Upper lobe of right lung (tissue), 1 donor: Measurements from ENCODE around the gene DIS3L2. TPM values are rescaled to one million over a fixed set of nuclear protein-coding genes. Genes with fewer than 3 reads are reported as not detected.

Experiments used
- ATAC-seq: fragments of 200-7000 bp; cut with Tn5 transposase; one replicate; pipeline ENCODE4 v1.9.1; 2020; ENCODE audit warnings: mild to moderate bottlenecking, moderate library complexity
- DNase-seq: peaks from one replicate; pipeline ENCODE4 v3.0.0-alpha.2; 2020
- H3K27ac ChIP-seq: fragments of 200-600 bp; one replicate; pipeline ENCODE4 v1.8.0; 2022
- H3K27me3 ChIP-seq: fragments of 200-600 bp; one replicate; pipeline ENCODE4 v1.8.0; 2022; ENCODE audit warnings: mild to moderate bottlenecking
- H3K36me3 ChIP-seq: fragments of 200-600 bp; one replicate; pipeline ENCODE4 v1.8.0; 2022
- H3K4me1 ChIP-seq: fragments of 200-600 bp; one replicate; pipeline ENCODE4 v1.8.0; 2022
- H3K4me3 ChIP-seq: fragments of 200-600 bp; one replicate; pipeline ENCODE4 v1.8.0; 2022; ENCODE audit warnings: mild to moderate bottlenecking
- H3K9me3 ChIP-seq: fragments of 200-600 bp; one replicate; pipeline ENCODE4 v1.8.0; 2022
- intact Hi-C: fragments of 100-400 bp; cut with DNase I; formaldehyde crosslinking; loops from one replicate; pipeline ENCODE4 v1.11.0; 2022
- total RNA-seq: library from RNA; stranded (reverse); fragmentation: NEBNext Ultra II Directional; extraction: Animal tissue kit (Norgen Biotek cat#: 25700); gene quantifications from one replicate; pipeline ENCODE4 v1.2.1, GENCODE V29; 2021
- TF ChIP-seq, protein P1 (sequence below): fragments of 200-600 bp; IDR thresholded peaks from one replicate; pipeline ENCODE4 v1.8.0; 2022; ENCODE audit warnings: antibody characterized with exemption
- donor health status: DM: no; HTN: yes; CAD: no; lungs with severe emphysema.

The DIS3L2 gene
- total RNA-seq, 1 donor from 2014 or later = 35.8 TPM

DNA sequence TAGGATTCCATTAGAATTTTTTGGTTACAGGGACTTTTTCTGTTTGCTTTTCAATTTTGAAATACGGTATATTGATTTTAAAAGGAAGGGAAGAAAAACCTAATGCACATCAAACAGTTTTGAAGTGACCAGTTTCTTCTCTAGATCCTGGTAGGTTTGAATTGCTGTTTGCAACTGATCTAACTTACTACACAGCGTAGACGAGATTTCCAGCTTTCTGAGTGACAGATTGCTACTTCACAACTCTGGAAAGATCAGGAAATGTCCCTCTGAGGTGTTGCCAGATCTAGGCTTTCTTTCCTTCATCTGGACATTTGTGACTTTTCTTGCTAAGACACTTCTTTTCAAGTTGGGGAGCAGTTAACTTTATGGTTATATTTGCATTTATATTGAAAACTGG lies 112.2 kb downstream of the DIS3L2 start:
- ATAC-seq (no peak), DNase-seq (no peak)
- H3K4me1 ChIP-seq = no peaks in the 10 kb centered on the region
- H3K27ac ChIP-seq = no peak overlapping the region
- no peaks in the 10 kb centered on the region for H3K9me3 ChIP-seq
- TF ChIP-seq, protein P1, sequence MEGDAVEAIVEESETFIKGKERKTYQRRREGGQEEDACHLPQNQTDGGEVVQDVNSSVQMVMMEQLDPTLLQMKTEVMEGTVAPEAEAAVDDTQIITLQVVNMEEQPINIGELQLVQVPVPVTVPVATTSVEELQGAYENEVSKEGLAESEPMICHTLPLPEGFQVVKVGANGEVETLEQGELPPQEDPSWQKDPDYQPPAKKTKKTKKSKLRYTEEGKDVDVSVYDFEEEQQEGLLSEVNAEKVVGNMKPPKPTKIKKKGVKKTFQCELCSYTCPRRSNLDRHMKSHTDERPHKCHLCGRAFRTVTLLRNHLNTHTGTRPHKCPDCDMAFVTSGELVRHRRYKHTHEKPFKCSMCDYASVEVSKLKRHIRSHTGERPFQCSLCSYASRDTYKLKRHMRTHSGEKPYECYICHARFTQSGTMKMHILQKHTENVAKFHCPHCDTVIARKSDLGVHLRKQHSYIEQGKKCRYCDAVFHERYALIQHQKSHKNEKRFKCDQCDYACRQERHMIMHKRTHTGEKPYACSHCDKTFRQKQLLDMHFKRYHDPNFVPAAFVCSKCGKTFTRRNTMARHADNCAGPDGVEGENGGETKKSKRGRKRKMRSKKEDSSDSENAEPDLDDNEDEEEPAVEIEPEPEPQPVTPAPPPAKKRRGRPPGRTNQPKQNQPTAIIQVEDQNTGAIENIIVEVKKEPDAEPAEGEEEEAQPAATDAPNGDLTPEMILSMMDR = no peak
- no peak overlapping the region for H3K4me3 ChIP-seq
- no peaks in the 10 kb centered on the region for H3K27me3 ChIP-seq
- intact Hi-C loops = no loop called here
- H3K36me3 ChIP-seq = no peaks in the 10 kb centered on the region

DNA sequence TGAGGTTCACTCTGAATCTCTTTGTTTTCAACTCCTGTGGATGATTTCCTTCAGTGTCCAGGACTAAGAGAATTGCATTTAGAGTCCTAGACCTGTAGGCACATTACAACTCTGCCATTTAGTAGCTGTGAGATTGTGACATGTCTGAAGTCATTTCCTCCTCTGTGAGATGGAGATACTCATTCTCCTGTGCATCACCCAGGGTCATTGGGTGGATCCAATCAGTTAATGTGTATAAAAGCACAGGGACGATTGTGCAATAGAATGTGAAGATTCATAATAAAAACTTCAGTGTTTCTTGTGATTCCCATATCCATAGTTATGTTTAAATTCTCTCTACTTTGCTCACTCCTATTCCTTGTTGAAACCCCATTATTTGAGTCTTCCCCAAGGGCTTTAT lies 113.6 kb downstream of the DIS3L2 start:
- Histone ChIP-seq H3K4me1 (no peaks in the 10 kb centered on the region), H3K27me3 (no peaks in the 10 kb centered on the region), H3K9me3 (no peaks in the 10 kb centered on the region), H3K27ac (no peak overlapping the region), H3K4me3 (no peak overlapping the region), H3K36me3 (no peaks in the 10 kb centered on the region)
- ATAC-seq (no peak), DNase-seq (no peak)
- TF ChIP-seq, protein P1 = no peak
- intact Hi-C loops = no loop called here

DNA sequence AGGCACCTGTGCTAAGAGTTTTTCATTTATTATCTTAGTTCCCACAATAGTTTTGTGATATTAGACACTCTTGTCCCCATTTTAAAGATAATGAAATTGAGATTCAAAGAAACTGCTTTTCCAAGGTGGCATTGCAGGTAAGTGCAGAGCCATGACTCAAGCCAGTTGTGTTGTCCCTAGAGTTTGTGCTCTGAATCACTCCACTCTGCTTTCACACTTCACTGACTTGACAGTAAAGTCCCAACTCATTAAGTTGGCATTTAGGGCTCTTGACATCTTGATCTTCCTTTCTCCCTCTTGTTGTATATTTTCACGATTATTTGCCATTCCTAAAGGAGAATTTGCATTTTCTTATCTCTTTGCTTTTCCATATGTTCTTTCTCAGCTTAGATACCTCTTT lies 114.3 kb downstream of the DIS3L2 start:
- Histone ChIP-seq H3K27me3 (no peaks in the 10 kb centered on the region), H3K36me3 (no peaks in the 10 kb centered on the region), H3K27ac (no peak overlapping the region), H3K4me3 (no peak overlapping the region), H3K4me1 (no peaks in the 10 kb centered on the region), H3K9me3 (no peaks in the 10 kb centered on the region)
- ATAC-seq (no peak), DNase-seq (no peak)
- intact Hi-C loops = no loop called here
- TF ChIP-seq, protein P1 = no peak

DNA sequence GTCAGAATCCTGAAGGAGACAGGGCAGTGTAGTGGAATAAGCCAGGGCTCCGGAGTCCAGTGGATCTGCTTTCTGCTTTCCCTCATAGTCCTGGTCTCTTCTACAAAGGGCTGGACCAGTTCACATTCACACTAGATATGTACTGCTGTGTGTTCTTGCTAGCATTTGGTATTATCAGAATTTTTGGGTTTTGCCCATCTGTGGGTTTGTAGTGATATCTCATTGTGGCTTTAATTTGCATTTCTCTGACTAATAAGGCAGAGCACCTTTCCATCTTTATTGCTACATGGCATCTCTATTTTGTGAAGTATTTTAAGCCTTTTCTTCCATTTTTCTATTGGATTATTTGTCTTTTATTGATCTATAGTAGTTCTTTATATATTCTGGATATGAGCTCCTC lies 114.8 kb downstream of the DIS3L2 start:
- Histone ChIP-seq H3K36me3 (no peaks in the 10 kb centered on the region), H3K27me3 (no peaks in the 10 kb centered on the region), H3K27ac (no peak overlapping the region), H3K4me3 (no peak overlapping the region), H3K9me3 (no peaks in the 10 kb centered on the region), H3K4me1 (no peaks in the 10 kb centered on the region)
- TF ChIP-seq, protein P1 = no peak
- intact Hi-C loops = no loop called here
- DNase-seq (no peak), ATAC-seq (no peak)

DNA sequence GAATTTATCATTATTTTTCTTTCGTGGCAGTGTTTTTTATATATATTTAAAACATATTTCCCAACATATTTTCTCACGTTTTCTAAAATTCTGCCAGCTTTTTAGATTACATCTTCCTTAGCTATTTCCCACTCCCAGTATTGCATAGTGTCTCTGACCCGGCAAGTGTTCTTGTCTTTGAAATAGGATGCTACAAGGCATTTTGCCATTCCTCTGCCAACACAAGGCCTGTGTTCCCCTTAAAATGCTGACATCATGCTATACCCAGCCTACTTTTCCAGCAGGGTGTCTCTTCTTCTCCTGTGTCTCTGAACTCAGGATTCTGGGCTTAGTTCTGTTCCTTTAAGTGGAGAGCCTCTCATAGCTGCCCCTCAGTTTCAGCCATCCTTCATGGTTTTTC lies 115.2 kb downstream of the DIS3L2 start:
- DNase-seq = no peak
- intact Hi-C loops = no loop called here
- TF ChIP-seq, protein P1 = no peak
- Histone ChIP-seq H3K27me3 (no peaks in the 10 kb centered on the region), H3K27ac (no peak overlapping the region), H3K4me1 (no peaks in the 10 kb centered on the region), H3K9me3 (no peaks in the 10 kb centered on the region), H3K4me3 (no peak overlapping the region), H3K36me3 (no peaks in the 10 kb centered on the region)
- ATAC-seq = no peak

DNA sequence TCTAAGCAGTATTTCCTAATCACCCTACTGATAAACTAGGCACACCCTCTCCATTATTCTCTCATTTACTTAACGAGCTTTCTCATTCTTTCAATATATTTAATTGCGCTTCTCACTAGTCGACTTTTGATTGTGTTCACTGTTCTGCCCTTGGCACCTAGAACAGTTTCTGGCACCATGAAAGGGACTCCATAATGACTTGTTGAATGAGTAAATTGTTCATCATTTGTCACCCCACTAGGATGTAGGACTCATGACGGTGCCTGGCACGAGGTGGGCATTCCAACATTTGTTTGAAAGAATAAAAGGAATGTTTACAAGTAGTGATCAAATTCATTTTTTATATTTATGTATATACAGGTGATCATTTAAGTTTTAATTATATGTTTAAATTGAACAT lies 123.7 kb downstream of the DIS3L2 start:
- TF ChIP-seq, protein P1 = no peak
- H3K36me3 ChIP-seq = no peaks in the 10 kb centered on the region
- H3K27me3 ChIP-seq = no peaks in the 10 kb centered on the region
- H3K4me1 ChIP-seq = no peaks in the 10 kb centered on the region
- ATAC-seq (no peak), DNase-seq (no peak)
- no peak overlapping the region for H3K27ac ChIP-seq
- no peak overlapping the region for H3K4me3 ChIP-seq
- intact Hi-C loops = no loop called here
- no peaks in the 10 kb centered on the region for H3K9me3 ChIP-seq
